Neural progenitor cell (in vitro differentiated cells): ENCODE measurements around the gene BIRC5. TPM values are rescaled to one million over a fixed set of nuclear protein-coding genes. Genes with fewer than 3 reads are reported as not detected.
A peak's percentile ranks its signal among the peaks of the same experiment; 100 is the strongest.

Experiments used
- DNase-seq: peaks from one replicate; pipeline ENCODE4 v3.0.0-alpha.2; 2016; ENCODE audit warnings: low spot score
- H2AFZ ChIP-seq: fragments of 200-600 bp; sonication (generic); replicated peaks from 2 replicates; pipeline ENCODE4 v1.6.1; 2016; ENCODE audit warnings: antibody characterized with exemption
- H3F3A ChIP-seq: fragments of 200-600 bp; sonication (generic); 2 replicates; pipeline ENCODE4 v1.6.1; 2016; ENCODE audit warnings: antibody characterized with exemption, low read depth
- H3K27ac ChIP-seq: fragments of 200-600 bp; sonication (generic); 2 replicates; pipeline ENCODE4 v1.5.1; 2016; ENCODE audit warnings: mild to moderate bottlenecking
- H3K27me3 ChIP-seq: fragments of 200-600 bp; sonication (generic); 2 replicates; pipeline ENCODE4 v1.6.1; 2016; ENCODE audit warnings: mild to moderate bottlenecking, moderate library complexity
- H3K36me3 ChIP-seq: fragments of 200-600 bp; sonication (generic); 2 replicates; pipeline ENCODE4 v1.5.1; 2016
- H3K4me1 ChIP-seq: fragments of 200-600 bp; sonication (generic); 2 replicates; pipeline ENCODE4 v1.6.1; 2016; ENCODE audit warnings: mixed run types
- H3K4me2 ChIP-seq: fragments of 200-600 bp; sonication (generic); 2 replicates; pipeline ENCODE4 v1.6.1; 2016
- H3K4me3 ChIP-seq: fragments of 200-600 bp; sonication (generic); 2 replicates; pipeline ENCODE4 v1.5.1; 2016
- H3K79me2 ChIP-seq: fragments of 200-600 bp; sonication (generic); 2 replicates; pipeline ENCODE4 v1.6.1; 2016; ENCODE audit warnings: low read depth
- H3K9ac ChIP-seq: fragments of 200-600 bp; sonication (generic); 2 replicates; pipeline ENCODE4 v1.6.1; 2016
- H3K9me3 ChIP-seq: fragments of 200-600 bp; sonication (generic); 2 replicates; pipeline ENCODE4 v1.5.1; 2016; ENCODE audit warnings: low read depth
- H4K20me1 ChIP-seq: fragments of 200-600 bp; sonication (generic); 2 replicates; pipeline ENCODE4 v1.6.1; 2016; ENCODE audit warnings: low read depth
- H3K27ac Mint-ChIP-seq: 3 replicates; pipeline ENCODE4 v1.8.0; 2021; ENCODE audit warnings: mixed read lengths
- H3K27me3 Mint-ChIP-seq: 2 replicates; pipeline ENCODE4 v1.8.0; 2022; ENCODE audit warnings: low read depth, mild to moderate bottlenecking, inconsistent platforms, moderate library complexity, mixed read lengths; ENCODE audit not compliant: insufficient read depth
- H3K36me3 Mint-ChIP-seq: 3 replicates; pipeline ENCODE4 v1.8.0; 2021; ENCODE audit warnings: mixed read lengths
- H3K4me1 Mint-ChIP-seq: 3 replicates; pipeline ENCODE4 v1.8.0; 2021; ENCODE audit warnings: mixed read lengths
- H3K4me3 Mint-ChIP-seq: 3 replicates; pipeline ENCODE4 v1.8.0; 2021; ENCODE audit warnings: mild to moderate bottlenecking, moderate library complexity, mixed read lengths
- H3K9me3 Mint-ChIP-seq: 3 replicates; pipeline ENCODE4 v1.8.0; 2020; ENCODE audit warnings: mixed read lengths
- CTCF ChIP-seq: fragments of 200-600 bp; sonication (generic); IDR thresholded peaks from 2 replicates; pipeline ENCODE4 v1.5.1; 2017; ENCODE audit warnings: antibody characterized with exemption, mild to moderate bottlenecking
- EZH2 ChIP-seq: fragments of 200-600 bp; sonication (generic); IDR thresholded peaks from 2 replicates; pipeline ENCODE4 v1.6.1; 2017; ENCODE audit warnings: antibody characterized with exemption, mild to moderate bottlenecking, moderate library complexity
- EZH2phosphoT487 ChIP-seq: fragments of 200-600 bp; sonication (generic); IDR thresholded peaks from 2 replicates; pipeline ENCODE4 v1.6.1; 2017; ENCODE audit warnings: antibody characterized with exemption
- total RNA-seq: library from RNA; depleted of rRNA; stranded (reverse); fragments of >200 nt; gene quantifications from 2 replicates; pipeline ENCODE4 v1.2.3, GENCODE V29; 2015; ENCODE audit warnings: low replicate concordance

Gene BIRC5
- total RNA-seq, 1 donor from 2014 or later, result 144 TPM

- peaks cover 24% of the 10 kb centered on the region for H4K20me1 ChIP-seq
- no peak overlapping the region for H3K9ac ChIP-seq
- Mint-ChIP-seq H3K36me3 (peaks cover 32% of the 10 kb centered on the region), H3K27me3 (no peaks in the 10 kb centered on the region), H3K4me3 (peak overlapping the region; percentile 63), H3K9me3 (no peaks in the 10 kb centered on the region), H3K27ac (peak overlapping the region; percentile 10), H3K4me1 (peaks cover 34% of the 10 kb centered on the region)
- TF ChIP-seq EZH2, result no peak
- H3K36me3 ChIP-seq, result peaks cover 4% of the 10 kb centered on the region
- peaks cover 11% of the 10 kb centered on the region for H3K4me1 ChIP-seq
- peak; percentile 27 for DNase-seq
- H3K4me3 ChIP-seq, result no peak overlapping the region
- H3K9me3 ChIP-seq, result no peaks in the 10 kb centered on the region
- H3K4me2 ChIP-seq, result peak overlapping the region; percentile 54
- peaks cover 66% of the 10 kb centered on the region for H3K79me2 ChIP-seq
- peak overlapping the region; percentile 37 for H3K27ac ChIP-seq
- H2AFZ ChIP-seq, result no peak overlapping the region
- H3K27me3 ChIP-seq, result no peaks in the 10 kb centered on the region
- peaks cover 46% of the 10 kb centered on the region for H3F3A ChIP-seq
Measured at GRCh38 chr17:78219396-78220150, 5.5 kb downstream of the BIRC5 start.

- no peak for TF ChIP-seq EZH2
- no peak for TF ChIP-seq CTCF
- no peak for TF ChIP-seq EZH2phosphoT487
- Histone ChIP-seq H2AFZ (no peak overlapping the region), H3K79me2 (peaks cover 31% of the 10 kb centered on the region), H3K4me1 (peaks cover 3% of the 10 kb centered on the region), H3K36me3 (no peaks in the 10 kb centered on the region), H3K4me2 (no peak overlapping the region), H3F3A (peaks cover 63% of the 10 kb centered on the region), H3K4me3 (no peak overlapping the region), H4K20me1 (peaks cover 20% of the 10 kb centered on the region), H3K9me3 (no peaks in the 10 kb centered on the region), H3K27me3 (no peaks in the 10 kb centered on the region), H3K27ac (no peak overlapping the region), H3K9ac (no peak overlapping the region)
- peaks cover 7% of the 10 kb centered on the region for H3K27me3 Mint-ChIP-seq
- peaks cover 30% of the 10 kb centered on the region for H3K4me1 Mint-ChIP-seq
- H3K27ac Mint-ChIP-seq, result no peak overlapping the region
- no peaks in the 10 kb centered on the region for H3K9me3 Mint-ChIP-seq
- H3K4me3 Mint-ChIP-seq, result no peak overlapping the region
- no peak for DNase-seq
- peaks cover 26% of the 10 kb centered on the region for H3K36me3 Mint-ChIP-seq
Measured at GRCh38 chr17:78223061-78223460, 9.0 kb downstream of the BIRC5 start.

- Histone ChIP-seq H3F3A (peaks cover 57% of the 10 kb centered on the region), H3K4me2 (no peak overlapping the region), H3K27ac (no peak overlapping the region), H3K36me3 (no peaks in the 10 kb centered on the region), H3K27me3 (no peaks in the 10 kb centered on the region), H3K9me3 (no peaks in the 10 kb centered on the region), H3K4me1 (peaks cover 3% of the 10 kb centered on the region), H3K4me3 (no peak overlapping the region), H3K79me2 (peaks cover 24% of the 10 kb centered on the region), H4K20me1 (peaks cover 16% of the 10 kb centered on the region), H2AFZ (no peak overlapping the region), H3K9ac (no peak overlapping the region)
- H3K4me3 Mint-ChIP-seq, result no peak overlapping the region
- H3K27ac Mint-ChIP-seq, result no peak overlapping the region
- peaks cover 24% of the 10 kb centered on the region for H3K36me3 Mint-ChIP-seq
- peaks cover 7% of the 10 kb centered on the region for H3K27me3 Mint-ChIP-seq
- DNase-seq, result no peak
- H3K4me1 Mint-ChIP-seq, result peaks cover 33% of the 10 kb centered on the region
- H3K9me3 Mint-ChIP-seq, result no peaks in the 10 kb centered on the region
- TF ChIP-seq CTCF, result no peak
- no peak for TF ChIP-seq EZH2phosphoT487
- no peak for TF ChIP-seq EZH2
Measured at GRCh38 chr17:78223765-78224164, 9.7 kb downstream of the BIRC5 start.
